PFSK-1 (cell line): ENCODE measurements around the gene YAE1.

Source experiments
- POLR2AphosphoS5 ChIP-seq: IDR thresholded peaks from 2 replicates; pipeline ENCODE4 v1.6.1; 2012; ENCODE audit warnings: low read depth, mild to moderate bottlenecking, control low read depth, low read length, moderate library complexity
- TAF1 ChIP-seq: IDR thresholded peaks from 2 replicates; pipeline ENCODE4 v1.6.1; 2012; ENCODE audit warnings: low read length, control low read depth, borderline replicate concordance; ENCODE audit not compliant: insufficient read depth

- TF ChIP-seq POLR2AphosphoS5 (no peak), TAF1 (no peak)
Observed at GRCh38 chr7:39560408-39560807, 5.8 kb upstream of the YAE1 start.
